ENCODE results near the gene SGSM2. TPM values are rescaled to one million over a fixed set of nuclear protein-coding genes. Genes with fewer than 3 reads are reported as not detected.
A peak's percentile ranks its signal among the peaks of the same experiment; 100 is the strongest.

The SGSM2 gene
- total and polyA plus RNA-seq, 2 of the 13 experiments (the other 11 are each of a cell fraction or from before 2014, with no cell fraction given), result 30.4 to 51.3 TPM

DNA sequence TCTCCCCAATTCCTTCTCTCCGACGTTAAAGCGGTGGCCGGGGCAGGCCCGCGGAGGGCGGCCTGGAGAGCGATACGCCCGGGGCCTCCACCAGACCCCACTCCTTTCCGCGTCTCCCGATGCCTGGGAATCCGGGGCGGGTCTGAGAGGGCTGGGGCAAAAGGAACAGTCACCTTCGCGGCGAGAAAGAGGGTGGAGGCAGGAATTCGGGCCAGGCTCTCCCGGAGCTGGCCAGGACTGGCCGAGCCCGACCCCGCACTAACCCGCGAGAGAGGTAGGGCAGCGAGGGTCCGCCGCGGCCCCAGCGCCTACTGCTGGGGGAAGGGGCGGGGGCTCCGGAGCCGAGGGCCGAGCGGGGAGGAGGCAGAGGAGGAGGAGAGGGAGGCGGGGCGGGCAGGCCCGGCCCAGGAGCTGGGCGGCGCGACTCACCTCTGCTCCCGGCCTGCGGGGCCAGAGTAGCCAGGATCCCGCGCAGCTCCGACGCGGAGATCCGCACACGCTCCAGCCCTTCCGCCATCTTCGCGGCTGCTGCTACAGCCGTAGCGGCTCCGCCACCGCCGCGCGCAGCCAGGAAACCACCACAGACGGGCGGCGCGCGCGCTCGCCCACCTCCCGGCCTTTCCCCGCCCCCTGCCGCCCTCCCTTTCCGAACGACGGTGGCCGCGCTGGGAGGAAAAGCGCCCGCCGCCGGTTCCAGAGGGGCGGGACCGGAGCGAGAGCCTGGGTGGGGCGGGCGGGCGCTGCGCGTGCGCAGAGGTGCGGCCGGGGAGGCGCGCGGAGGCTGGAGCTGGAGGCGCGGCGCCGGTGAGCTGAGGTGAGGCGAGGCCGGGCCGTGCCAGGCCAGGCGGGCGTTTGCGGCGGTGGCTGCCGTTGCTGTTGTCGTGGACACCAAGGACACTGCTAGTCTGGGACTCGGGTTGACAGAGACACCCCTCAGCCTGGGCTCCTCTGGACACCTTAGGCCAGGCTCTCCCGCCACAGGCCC, 33.8 kb upstream of the SGSM2 start, which contains the start of the genes SMG6 and SRR (continued):
- TF ChIP-seq, protein P1, sequence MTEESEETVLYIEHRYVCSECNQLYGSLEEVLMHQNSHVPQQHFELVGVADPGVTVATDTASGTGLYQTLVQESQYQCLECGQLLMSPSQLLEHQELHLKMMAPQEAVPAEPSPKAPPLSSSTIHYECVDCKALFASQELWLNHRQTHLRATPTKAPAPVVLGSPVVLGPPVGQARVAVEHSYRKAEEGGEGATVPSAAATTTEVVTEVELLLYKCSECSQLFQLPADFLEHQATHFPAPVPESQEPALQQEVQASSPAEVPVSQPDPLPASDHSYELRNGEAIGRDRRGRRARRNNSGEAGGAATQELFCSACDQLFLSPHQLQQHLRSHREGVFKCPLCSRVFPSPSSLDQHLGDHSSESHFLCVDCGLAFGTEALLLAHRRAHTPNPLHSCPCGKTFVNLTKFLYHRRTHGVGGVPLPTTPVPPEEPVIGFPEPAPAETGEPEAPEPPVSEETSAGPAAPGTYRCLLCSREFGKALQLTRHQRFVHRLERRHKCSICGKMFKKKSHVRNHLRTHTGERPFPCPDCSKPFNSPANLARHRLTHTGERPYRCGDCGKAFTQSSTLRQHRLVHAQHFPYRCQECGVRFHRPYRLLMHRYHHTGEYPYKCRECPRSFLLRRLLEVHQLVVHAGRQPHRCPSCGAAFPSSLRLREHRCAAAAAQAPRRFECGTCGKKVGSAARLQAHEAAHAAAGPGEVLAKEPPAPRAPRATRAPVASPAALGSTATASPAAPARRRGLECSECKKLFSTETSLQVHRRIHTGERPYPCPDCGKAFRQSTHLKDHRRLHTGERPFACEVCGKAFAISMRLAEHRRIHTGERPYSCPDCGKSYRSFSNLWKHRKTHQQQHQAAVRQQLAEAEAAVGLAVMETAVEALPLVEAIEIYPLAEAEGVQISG (CRISPR knock-in tag; IDR thresholded peaks at IDR 0.05), result peak; percentile 61
- TF ChIP-seq CCDC6 (CRISPR knock-in tag; IDR thresholded peaks at IDR 0.05) (0 out of 2 replicates have a peak, but pooled peaks have one; percentile 31), ZNF354B (CRISPR knock-in tag; IDR thresholded peaks at IDR 0.05) (no peak), ZNF510 (CRISPR knock-in tag; IDR thresholded peaks at IDR 0.05; ENCODE audit: low read depth) (0 out of 2 replicates have a peak, but pooled peaks have one; percentile 1), GABPB1 (CRISPR knock-in tag; IDR thresholded peaks at IDR 0.05) (peak; percentile 73), MYC (CRISPR knock-in tag; IDR thresholded peaks at IDR 0.05; ENCODE audit: borderline replicate concordance) (peak; percentile 76; the same call in 1 of the 2 replicates), MEIS1 (CRISPR knock-in tag; IDR thresholded peaks at IDR 0.05; ENCODE audit: borderline replicate concordance) (peak; percentile 43), ZFP36L1 (CRISPR knock-in tag; IDR thresholded peaks at IDR 0.05) (no peak), NCOA2 (CRISPR knock-in tag; IDR thresholded peaks at IDR 0.05) (no peak; the same call in 1 of the 2 replicates), SAP130 (CRISPR knock-in tag; IDR thresholded peaks at IDR 0.05; ENCODE audit: low read depth) (peak; percentile 54), PPARG (CRISPR knock-in tag; conservative IDR thresholded peaks at IDR 0.05) (no peak)
- TF ChIP-seq, protein P2, sequence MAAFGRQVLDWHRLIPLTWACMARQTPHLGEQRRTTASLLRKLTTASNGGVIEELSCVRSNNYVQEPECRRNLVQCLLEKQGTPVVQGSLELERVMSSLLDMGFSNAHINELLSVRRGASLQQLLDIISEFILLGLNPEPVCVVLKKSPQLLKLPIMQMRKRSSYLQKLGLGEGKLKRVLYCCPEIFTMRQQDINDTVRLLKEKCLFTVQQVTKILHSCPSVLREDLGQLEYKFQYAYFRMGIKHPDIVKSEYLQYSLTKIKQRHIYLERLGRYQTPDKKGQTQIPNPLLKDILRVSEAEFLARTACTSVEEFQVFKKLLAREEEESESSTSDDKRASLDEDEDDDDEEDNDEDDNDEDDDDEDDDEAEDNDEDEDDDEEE (CRISPR knock-in tag; IDR thresholded peaks at IDR 0.05), result no peak
- TF ChIP-seq, protein P3, sequence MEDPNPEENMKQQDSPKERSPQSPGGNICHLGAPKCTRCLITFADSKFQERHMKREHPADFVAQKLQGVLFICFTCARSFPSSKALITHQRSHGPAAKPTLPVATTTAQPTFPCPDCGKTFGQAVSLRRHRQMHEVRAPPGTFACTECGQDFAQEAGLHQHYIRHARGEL (CRISPR knock-in tag; IDR thresholded peaks at IDR 0.05), result no peak
- TF ChIP-seq, protein P4, sequence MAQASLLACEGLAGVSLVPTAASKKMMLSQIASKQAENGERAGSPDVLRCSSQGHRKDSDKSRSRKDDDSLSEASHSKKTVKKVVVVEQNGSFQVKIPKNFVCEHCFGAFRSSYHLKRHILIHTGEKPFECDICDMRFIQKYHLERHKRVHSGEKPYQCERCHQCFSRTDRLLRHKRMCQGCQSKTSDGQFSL (CRISPR knock-in tag; IDR thresholded peaks at IDR 0.05), result no peak
- TF ChIP-seq, protein P5, sequence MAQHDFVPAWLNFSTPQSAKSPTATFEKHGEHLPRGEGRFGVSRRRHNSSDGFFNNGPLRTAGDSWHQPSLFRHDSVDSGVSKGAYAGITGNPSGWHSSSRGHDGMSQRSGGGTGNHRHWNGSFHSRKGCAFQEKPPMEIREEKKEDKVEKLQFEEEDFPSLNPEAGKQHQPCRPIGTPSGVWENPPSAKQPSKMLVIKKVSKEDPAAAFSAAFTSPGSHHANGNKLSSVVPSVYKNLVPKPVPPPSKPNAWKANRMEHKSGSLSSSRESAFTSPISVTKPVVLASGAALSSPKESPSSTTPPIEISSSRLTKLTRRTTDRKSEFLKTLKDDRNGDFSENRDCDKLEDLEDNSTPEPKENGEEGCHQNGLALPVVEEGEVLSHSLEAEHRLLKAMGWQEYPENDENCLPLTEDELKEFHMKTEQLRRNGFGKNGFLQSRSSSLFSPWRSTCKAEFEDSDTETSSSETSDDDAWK (CRISPR knock-in tag; IDR thresholded peaks at IDR 0.05), result no peak
- TF ChIP-seq, protein P6, sequence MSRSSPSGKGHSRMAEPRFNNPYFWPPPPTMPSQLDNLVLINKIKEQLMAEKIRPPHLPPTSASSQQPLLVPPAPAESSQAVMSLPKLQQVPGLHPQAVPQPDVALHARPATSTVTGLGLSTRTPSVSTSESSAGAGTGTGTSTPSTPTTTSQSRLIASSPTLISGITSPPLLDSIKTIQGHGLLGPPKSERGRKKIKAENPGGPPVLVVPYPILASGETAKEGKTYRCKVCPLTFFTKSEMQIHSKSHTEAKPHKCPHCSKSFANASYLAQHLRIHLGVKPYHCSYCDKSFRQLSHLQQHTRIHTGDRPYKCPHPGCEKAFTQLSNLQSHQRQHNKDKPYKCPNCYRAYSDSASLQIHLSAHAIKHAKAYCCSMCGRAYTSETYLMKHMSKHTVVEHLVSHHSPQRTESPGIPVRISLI (CRISPR knock-in tag; IDR thresholded peaks at IDR 0.05; ENCODE audit: borderline replicate concordance), result peak; percentile 25; the same call in 1 of the 2 replicates

All from HepG2 (cell line).